HG03095 (cell line): ENCODE results near the gene CLBA1.
"Not testable (repeated sequence)": the region's sequence is repeated elsewhere in the genome, so short reads cannot be mapped to it uniquely, and the experiment has no call there.

Experiments
- ATAC-seq: cut with Tn5 transposase; IDR thresholded peaks from one replicate; pipeline ENCODE4 v1.9.1; 2021; ENCODE audit warnings: moderate library complexity; ENCODE audit not compliant: unreplicated experiment

CLBA1 gene

DNA sequence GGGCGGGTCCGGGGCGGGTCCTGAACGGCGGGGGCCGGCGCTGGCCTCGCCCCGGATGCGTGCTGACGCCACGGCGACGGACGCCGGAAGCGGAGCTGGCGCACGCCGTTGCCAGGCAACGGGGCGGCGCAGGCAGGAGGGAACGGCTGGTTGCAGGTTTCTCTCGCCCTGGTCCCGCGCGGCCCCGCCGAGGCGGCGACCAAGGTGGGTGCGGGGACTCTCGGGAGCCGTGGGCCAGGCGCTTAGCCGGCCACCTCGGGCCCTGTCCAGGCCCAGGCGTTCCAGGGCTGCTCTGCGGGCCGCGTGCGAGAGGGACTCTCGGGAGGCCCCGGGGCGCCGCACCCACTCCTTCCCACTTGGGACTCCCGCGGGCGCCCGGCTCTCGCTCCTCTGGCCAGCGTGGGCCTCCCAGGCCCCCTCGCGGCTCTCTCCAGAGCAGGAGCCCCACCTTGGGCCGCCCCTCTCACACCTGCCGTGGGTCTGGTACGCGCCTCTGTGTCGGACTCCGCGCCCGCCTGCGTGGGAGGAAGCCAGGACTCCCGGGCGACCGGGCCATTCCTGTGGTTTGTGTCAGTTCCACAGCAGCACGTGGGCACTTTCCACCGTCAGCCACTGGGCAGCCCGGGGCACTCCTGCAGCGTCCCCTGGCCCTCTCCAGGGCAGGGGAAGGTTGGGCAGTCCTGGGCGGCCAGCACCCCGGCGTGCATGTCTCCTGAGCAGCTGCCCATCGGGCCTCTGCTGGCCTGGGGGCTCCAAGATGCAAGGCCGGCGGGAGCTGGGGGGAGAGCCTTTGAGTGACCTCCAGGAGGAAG lies at the start of gene CLBA1:
Gene CLBA1, plus strand, starts transcription at position 114 of the 812 bp plus-strand sequence. Its CDS starts 644 bp downstream, at position 758.
- ATAC-seq = peak; percentile 92

DNA sequence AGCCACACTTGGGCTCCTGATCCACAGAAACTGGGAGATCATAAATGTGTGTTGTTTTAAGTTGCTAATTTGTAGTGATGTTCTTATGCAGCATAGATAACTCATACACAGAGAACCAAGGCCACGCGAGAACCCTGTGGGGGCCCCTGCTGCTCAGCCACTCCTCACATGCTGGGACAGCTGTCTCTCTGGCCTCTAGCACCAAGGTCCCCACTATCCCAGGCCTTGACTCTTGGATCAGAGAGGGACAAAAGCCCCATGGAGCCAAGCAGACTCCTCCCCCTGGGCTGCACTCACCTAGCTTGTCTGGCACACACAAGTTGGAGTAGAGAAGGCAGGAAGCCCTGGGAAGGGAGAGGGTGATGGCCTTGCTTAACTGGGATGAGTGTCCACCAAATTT lies 49.6 kb upstream of the CLBA1 start:
- no peak for ATAC-seq

DNA sequence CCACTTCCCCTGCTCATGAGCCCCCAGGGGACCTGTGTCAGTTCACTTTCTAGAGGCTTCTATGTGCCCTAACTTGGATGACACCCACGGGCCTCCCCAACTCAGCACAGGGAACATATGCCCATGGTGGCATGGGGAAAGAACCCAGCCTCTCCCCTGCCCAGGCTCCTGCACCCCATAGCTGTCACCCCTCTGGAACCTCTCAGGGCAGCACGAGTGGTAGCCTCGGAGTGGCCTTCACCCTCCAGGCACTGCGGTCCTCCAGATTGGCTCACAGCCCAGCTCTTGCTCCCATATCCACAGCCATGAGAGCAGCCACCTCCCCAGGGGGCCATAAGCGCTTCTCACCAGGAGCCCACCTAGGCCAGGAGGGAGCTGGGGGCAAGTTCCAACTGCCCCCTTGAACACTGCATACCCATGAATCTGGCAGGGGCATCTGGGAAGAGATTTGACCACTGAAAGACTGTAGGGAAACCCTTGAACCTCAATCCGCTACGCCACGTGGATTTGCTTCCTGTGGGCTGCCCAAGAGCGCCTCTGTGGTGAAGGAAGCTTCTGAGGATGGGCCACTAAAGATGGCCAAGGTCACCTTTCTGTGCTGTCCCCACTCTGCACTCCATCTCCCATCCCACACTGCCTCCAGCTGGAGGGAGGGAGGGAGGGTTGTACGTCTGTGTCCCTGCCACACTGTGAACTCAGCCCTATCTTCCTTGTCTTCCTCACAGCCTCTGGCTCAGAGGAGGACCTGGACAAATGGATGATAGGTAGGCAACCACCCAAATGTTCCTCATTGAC lies 49.0 kb upstream of the CLBA1 start:
- ATAC-seq = no peak

DNA sequence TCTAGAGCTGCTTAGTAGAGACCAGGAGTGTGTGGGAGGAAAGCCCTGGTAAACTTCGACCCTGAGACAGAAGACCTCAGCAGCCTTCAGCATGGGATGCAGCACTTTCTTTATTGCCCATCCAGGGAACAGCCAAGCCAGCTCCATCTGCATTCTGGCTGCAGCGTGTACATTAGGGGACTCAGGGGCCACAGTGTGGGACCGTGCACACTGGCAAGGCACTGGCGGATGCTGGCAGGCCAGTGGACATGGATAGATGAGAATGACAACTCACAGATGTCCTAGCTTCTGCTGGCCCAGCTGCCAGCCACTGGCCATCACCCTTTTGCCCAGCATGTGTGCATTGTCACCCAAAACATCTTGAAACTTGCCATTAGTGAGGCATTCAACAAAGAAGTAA lies 48.4 kb upstream of the CLBA1 start:
- no peak for ATAC-seq

DNA sequence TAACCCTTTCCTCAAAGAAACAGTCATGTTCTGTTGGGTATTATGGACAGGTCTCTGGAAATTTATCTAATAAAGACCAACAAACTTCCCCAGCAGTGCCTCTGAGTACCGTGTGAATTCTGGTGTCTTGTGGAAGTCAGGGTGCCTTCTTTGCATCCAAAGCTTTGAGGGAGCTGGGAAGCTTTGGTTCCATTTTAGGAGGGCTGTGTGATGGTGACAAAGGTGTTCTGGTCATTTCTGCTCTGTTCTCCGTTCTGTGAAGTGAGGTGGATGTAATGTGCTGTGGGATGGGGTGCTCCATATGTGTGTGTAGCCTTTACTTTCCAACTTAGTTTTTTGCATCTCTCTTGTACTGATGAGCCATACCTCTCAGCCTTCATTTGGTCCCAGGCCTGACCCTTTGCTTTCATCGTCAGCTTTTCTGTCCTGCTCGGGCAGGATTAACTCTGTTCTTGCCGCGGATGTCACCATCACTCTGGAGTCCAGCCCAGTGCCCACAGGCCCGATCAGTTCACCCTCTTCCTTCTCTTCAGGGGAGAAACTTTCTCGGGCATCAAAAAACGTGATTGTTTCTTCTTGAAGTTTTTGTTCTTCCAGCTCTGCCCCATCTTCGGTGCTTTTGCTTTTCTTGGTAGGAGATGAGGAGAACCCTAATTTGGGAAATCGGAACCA lies 47.8 kb upstream of the CLBA1 start:
- ATAC-seq = no peak

DNA sequence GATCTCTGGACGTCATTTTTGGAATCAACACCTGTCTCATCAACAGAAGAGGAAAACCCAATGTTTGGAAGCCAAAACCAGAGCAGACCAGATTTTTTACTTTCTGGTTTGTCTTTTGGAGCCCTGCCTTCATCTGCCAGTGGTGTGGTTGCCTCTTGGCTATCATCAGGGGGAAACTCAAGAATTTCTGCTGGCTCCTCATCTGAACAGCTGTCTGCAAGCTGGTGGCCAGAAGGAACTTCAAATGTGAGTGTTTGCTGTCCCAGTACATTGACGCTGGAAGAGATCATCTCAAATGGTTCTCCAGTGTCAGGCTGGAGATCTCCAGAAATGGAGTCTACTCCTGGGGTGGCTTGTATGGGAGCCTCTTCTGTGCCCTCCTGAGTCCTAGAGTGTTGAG lies 47.2 kb upstream of the CLBA1 start:
- ATAC-seq = no peak

DNA sequence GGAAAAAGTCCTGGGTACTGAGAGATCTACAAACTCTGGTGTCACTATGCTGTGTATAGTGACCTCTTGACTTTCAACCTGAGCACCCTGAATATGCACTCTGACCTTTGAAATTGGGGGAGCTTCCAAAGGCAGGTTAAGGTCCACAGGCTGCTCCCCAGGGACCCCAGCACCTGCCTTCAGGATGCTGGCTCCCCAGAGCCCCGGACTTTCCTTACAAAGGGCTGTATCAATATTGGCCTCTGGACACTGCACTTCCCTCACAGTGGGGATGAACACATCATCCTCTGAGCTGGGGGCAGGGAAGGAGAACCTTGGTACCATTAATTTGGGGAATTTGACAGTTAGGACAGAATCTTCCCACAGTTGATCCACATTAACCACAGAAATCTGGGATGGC lies 46.6 kb upstream of the CLBA1 start:
- no peak for ATAC-seq

DNA sequence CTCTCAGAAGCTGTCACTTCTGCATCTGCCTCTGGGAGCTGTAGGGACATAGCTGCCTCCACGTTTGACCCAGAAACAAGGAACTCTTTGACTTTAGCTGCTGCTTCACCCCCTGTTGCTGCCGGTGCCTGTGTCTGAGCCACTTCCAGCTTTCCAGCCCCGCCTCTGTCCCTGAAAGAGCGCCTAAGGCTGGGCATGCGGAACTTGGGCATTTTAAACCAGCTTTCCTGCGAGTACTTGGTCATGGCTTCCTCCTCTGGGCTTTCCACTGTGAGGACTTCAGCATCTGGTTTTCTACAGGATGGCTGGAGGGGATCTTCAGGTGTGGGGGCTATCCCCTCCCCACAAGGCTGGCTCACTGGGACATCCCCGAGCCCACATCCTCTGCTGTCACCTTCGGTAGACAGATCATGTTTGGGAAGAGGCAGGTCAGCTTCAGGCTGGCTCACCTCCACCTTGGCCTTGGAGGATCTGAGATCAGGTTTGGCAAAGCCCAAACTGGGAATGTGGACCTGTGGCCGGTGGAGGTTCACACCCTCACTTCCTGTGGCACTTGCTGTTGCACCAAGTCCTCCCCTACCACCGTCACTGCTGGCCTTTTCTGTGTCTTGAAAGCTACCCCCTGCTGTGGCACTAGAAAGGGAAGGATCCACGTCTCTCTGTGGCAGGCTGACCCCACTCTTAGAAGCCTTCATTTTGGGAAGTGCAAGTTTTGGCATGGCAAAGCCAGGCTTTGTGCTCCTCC lies 45.8 kb upstream of the CLBA1 start:
- no peak for ATAC-seq

DNA sequence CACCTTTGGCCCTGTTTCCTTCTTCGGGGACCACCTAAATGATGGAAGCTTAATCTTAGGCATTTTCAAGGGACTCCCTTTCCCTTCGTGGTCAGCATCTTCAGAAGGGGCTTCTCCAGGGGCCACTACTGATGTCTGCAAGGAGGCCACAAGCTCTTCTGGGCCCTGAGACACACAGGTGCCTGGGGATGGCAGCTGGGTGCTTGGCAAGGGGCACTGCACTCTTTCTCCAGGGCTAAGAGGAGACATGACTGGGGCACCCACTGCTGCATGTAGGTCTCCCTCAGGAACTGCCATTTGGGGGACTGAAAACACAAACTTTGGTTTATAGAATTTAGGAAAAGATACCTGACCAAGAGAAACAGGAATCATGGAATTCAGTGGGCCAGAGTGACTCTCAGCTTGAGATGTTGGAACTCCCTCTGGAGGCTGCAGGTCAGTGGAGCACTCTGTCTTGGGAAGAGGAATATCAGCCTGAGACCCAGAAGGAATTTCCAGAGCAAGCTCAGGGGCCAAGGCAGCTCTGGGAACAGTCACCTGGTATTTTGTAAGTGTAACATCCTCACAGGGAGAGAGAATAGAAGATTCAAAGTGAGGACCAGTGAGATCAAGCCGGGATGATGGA lies 45.0 kb upstream of the CLBA1 start:
- ATAC-seq = no peak

DNA sequence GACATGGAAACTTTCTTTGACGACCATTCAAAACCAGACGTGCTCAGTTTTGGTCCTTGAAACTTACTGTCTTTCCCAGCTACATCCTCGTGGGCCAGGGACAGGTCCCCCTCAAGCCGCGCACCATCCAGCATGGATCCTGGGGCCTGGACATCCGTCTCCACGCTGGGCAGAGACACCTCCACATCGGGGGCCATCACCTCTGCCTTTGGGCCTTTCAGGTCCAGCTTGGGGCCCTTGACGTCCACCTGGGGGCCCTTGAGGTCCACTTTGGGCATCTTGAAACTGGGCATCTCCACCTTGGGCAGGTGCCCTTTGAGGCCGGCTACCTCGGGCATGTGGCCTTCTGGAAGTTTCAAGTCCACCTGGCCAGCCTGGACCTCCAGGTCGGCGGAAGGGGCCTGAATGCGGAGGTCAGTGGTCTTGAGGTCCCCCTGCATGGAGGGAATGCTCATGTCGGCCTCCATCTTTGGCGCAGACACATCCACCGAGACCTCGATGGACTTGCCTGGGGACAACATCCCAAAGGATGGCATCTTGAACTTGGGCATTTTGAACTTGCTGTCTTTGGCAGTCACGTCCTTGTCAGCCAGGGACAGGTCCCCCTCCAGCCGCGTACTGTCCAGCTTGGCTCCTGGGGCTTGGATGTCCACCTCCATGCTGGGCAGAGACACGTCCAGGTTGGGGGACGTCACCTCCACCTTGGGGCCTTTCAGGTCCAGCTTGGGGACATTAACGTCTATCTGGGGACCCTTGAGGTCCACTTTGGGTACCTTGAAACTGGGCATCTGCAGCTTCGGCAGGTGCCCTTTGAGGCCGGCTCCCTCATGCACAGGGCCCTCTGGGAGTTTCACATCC lies 43.9 kb upstream of the CLBA1 start:
- no peak for ATAC-seq

DNA sequence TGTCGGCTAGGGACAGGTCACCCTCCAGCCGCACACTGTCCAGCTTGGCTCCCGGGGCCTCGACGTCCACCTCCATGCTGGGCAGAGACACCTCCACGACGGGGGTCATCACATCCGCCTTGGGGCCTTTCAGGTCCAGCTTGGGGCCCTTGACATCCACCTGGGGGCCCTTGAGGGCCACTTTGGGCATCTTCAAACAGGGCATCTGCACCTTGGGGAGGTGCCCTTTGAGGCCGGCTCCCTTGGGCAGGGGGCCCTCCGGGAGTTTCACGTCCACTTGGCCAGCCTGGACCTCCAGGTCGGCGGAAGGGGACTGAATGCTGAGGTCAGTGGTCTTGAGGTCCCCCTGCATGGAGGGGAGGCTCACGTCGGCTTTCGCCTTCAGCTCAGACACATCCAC lies 43.0 kb upstream of the CLBA1 start:
- no peak for ATAC-seq

DNA sequence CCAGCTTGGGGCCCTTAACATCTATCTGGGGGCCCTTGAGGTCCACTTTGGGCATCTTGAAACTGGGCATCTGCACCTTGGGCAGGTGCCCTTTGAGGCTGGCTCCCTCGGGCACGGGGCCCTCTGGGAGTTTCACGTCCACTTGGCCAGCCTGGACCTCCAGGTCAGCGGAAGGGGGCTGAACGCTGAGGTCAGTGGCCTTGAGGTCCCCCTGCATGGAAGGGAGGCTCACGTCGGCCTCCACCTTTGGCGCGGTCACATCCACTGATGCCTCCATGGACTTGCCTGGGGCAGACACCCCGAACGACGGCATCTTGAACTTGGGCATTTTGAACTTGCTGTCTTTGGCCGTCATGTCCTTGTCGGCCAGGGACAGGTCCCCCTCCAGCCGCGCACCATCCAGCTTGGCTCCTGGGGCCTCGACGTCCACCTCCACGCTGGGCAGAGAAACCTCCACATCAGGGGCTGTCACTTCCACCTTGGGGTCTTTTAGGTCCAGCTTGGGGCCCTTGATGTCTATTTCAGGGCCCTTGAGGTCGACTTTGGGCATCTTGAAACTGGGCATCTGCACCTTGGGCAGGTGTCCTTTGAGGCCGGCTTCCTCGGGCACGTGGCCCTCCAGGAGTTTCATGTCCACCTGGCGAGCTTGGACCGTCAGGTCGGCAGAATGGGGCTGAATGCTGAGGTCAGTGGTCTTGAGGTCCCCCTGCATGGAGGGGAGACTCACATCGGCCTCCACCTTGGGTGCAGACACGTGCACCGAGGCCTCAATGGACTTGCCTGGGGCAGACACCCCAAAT lies 42.2 kb upstream of the CLBA1 start:
- ATAC-seq = not testable (repeated sequence)

DNA sequence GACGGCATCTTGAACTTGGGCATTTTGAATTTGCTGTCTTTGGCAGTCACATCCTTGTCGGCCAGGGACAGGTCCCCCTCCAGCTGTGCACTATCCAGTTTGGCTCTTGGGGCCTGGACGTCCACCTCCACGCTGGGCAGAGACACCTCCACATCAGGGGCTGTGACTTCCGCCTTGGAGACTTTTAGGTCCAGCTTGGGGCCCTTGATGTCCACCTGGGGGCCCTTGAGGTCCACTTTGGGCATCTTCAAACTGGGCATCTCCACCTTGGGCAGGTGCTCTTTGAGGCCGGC lies 41.6 kb upstream of the CLBA1 start:
- ATAC-seq = not testable (repeated sequence)

DNA sequence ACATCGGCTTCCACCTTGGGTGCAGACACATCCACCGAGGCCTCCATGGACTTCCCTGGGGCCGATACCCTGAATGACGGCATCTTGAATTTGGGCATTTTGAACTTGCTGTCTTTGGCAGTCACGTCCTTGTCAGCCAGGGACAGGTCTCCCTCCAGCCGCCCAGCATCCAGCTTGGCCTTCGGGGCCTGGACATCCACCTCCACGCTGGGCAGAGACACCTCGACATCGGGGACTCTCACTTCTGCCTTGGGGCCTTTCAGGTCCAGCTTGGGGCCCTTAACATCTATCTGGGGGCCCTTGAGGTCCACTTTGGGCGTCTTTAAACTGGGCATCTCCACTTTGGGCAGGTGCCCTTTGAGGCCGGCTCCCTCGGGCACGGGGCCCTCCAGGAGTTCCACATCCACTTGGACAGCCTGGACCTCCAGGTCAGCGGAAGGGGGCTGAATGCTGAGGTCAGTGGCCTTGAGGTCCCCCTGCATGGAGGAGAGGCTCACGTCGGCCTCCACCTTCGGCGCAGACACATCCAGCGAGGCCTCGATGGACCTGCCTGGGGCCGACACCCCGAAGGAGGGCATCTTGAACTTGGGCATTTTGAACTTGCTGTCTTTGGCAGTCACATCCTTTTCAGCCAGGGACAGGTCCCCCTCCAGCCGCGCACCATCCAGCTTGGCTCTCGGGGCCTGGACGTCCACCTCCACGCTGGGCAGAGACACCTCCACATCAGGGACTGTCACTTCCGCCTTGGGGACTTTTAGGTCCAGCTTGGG lies 41.0 kb upstream of the CLBA1 start:
- not testable (repeated sequence) for ATAC-seq

DNA sequence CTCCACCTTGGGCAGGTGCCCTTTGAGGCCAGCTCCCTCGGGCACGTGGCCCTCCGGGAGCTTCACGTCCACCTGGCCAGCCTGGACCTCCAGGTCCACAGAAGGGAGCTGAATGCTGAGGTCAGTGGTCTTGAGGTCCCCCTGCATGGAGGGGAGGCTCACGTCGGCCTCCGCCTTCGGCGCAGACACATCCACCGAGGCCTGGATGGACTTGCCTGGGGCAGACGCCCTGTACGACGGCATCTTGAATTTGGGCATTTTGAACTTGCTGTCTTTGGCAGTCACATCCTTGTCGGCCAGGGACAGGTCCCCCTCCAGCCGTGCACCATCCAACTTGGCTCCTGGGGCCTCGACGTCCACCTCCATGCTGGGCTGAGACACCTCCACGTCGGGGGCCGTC lies 40.3 kb upstream of the CLBA1 start:
- ATAC-seq = not testable (repeated sequence)

DNA sequence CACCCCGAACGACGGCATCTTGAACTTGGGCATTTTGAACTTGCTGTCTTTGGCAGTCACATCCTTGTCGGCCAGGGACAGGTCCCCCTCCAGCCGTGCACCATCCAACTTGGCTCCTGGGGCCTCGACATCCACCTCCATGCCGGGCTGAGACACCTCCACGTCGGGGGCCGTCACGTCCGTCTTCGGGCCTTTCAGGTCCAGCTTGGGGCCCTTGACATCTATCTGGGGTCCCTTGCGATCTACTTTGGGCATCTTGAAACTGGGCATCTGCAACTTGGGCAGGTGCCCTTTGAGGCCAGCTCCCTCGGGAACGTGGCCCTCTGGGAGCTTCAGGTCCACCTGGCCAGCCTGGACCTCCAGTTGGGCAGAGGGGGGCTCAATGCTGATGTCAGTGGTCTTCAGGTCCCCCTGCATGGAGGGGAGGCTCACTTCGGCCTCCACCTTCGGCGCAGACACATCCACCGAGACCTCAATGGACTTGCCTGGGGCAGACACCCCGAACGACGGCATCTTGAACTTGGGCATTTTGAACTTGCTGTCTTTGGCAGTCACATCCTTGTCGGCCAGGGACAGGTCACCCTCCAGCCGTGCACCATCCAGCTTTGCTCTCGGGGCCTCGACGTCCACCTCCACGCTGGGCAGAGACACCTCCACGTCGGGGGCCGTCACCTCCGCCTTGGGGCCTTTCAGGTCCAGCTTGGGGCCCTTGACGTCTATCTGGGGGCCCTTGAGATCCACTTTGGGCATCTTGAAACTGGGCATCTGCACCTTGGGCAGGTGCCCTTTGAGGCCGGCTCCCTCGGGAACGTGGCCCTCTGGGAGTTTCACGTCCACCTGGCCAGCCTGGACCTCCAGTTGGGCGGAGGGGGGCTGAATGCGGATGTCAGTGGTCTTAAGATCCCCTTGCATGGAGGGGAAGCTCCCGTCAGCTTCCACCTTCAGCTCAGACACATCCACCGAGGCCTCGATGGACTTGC lies 39.3 kb upstream of the CLBA1 start:
- ATAC-seq = not testable (repeated sequence)

DNA sequence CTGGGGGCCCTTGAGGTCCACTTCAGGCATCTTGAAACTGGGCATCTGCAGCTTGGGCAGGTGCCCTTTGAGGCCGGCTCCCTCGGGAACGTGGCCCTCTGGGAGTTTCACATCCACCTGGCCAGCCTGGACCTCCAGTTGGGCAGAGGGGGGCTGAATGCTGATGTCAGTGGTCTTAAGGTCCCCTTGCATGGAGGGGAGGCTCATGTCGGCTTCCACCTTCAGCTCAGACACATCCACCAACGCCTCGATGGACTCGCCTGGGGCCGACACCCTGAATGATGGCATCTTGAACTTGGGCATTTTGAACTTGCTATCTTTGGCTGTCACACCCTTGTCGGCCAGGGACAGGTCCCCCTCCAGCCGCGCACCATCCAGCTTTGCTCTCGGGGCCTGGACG lies 38.4 kb upstream of the CLBA1 start:
- ATAC-seq = not testable (repeated sequence)
